ENCODE results near the gene SLC44A1.
"Not testable (repeated sequence)": the region's sequence is repeated elsewhere in the genome, so short reads cannot be mapped to it uniquely, and the experiment has no call there.

- not testable (repeated sequence) for TF ChIP-seq POLR2A, CTCF (IDR thresholded peaks at IDR 0.05)
These were observed 12.1 kb downstream of the SLC44A1 start for GRCh38 chr9:105256569-105256968.
